ENCODE measurements around the gene MKRN2.

The MKRN2 gene

GRCh38 chr3:12568747-12569146 lies 11.9 kb downstream of the MKRN2 start:
- H3K27me3 ChIP-seq (ENCODE audit: low read depth, low read length) = no peaks in the 10 kb centered on the region

GRCh38 chr3:12569836-12570235 lies 12.9 kb downstream of the MKRN2 start:
- no peak overlapping the region for H2AFZ ChIP-seq (ENCODE audit: low read depth, low read length)
- H3K79me2 ChIP-seq (ENCODE audit: low read length) = peaks cover 39% of the 10 kb centered on the region
- peaks cover 22% of the 10 kb centered on the region for H4K20me1 ChIP-seq (ENCODE audit: insufficient read depth, low read length)
- H3K9me3 ChIP-seq (ENCODE audit: insufficient read depth, low read length) = peaks cover 12% of the 10 kb centered on the region; the same call in 1 of the 2 replicates
- no peak overlapping the region for H3K27ac ChIP-seq (ENCODE audit: low read length)
- H3K27me3 ChIP-seq (ENCODE audit: low read depth, low read length) = no peaks in the 10 kb centered on the region
- H3K4me3 ChIP-seq (ENCODE audit: low read length) = no peak overlapping the region
- 0 out of 2 replicates have a peak, but pooled peaks cover 6% of the 10 kb centered on the region for H3K4me1 ChIP-seq (ENCODE audit: low read length)
- no peak for TF ChIP-seq CTCF (IDR thresholded peaks at IDR 0.05; ENCODE audit: low read depth, low read length)
- H3K36me3 ChIP-seq (replicated peaks; ENCODE audit: low read depth, low read length) = peaks cover 58% of the 10 kb centered on the region
- H3K9ac ChIP-seq (ENCODE audit: low read length) = no peak overlapping the region
- H3K4me2 ChIP-seq (ENCODE audit: low read length) = no peak overlapping the region

More at GRCh38 chr3:12568747-12569146, 11.9 kb downstream of the MKRN2 start:
- TF ChIP-seq EZH2phosphoT487 (IDR thresholded peaks at IDR 0.05; ENCODE audit: low read depth) (no peak), CTCF (IDR thresholded peaks at IDR 0.05; ENCODE audit: low read depth, low read length) (no peak)
- H2AFZ ChIP-seq (ENCODE audit: low read depth, low read length) = no peak overlapping the region
- H3K9me3 ChIP-seq (ENCODE audit: insufficient read depth, low read length) = peaks cover 12% of the 10 kb centered on the region; the same call in 1 of the 2 replicates
- no peak overlapping the region for H3K9ac ChIP-seq (ENCODE audit: low read length)
- H3K4me2 ChIP-seq (ENCODE audit: low read length) = no peak overlapping the region
- 0 out of 2 replicates have a peak, but pooled peaks cover 6% of the 10 kb centered on the region for H3K4me1 ChIP-seq (ENCODE audit: low read length)
- peaks cover 27% of the 10 kb centered on the region for H4K20me1 ChIP-seq (ENCODE audit: insufficient read depth, low read length)
- peaks cover 50% of the 10 kb centered on the region for H3K79me2 ChIP-seq (ENCODE audit: low read length)
- H3K36me3 ChIP-seq (replicated peaks; ENCODE audit: low read depth, low read length) = peaks cover 52% of the 10 kb centered on the region
- no peak overlapping the region for H3K27ac ChIP-seq (ENCODE audit: low read length)
- no peak overlapping the region for H3K4me3 ChIP-seq (ENCODE audit: low read length)

- no peak overlapping the region for H2AFZ ChIP-seq (ENCODE audit: low read depth, low read length)
- H3K4me1 ChIP-seq (ENCODE audit: low read length) = 0 out of 2 replicates have a peak, but pooled peaks cover 6% of the 10 kb centered on the region
- peaks cover 60% of the 10 kb centered on the region for H3K36me3 ChIP-seq (replicated peaks; ENCODE audit: low read depth, low read length)
- H3K27me3 ChIP-seq (ENCODE audit: low read depth, low read length) = no peaks in the 10 kb centered on the region
- H3K4me2 ChIP-seq (ENCODE audit: low read length) = no peak overlapping the region
- H3K9ac ChIP-seq (ENCODE audit: low read length) = no peak overlapping the region
- peaks cover 18% of the 10 kb centered on the region for H3K79me2 ChIP-seq (ENCODE audit: low read length)
- peaks cover 2% of the 10 kb centered on the region; the same call in 1 of the 2 replicates for H3K9me3 ChIP-seq (ENCODE audit: insufficient read depth, low read length)
- no peak overlapping the region for H3K4me3 ChIP-seq (ENCODE audit: low read length)
- TF ChIP-seq CTCF (IDR thresholded peaks at IDR 0.05; ENCODE audit: low read depth, low read length) (no peak), EZH2phosphoT487 (IDR thresholded peaks at IDR 0.05; ENCODE audit: low read depth) (no peak)
- H3K27ac ChIP-seq (ENCODE audit: low read length) = no peak overlapping the region
- H4K20me1 ChIP-seq (ENCODE audit: insufficient read depth, low read length) = peaks cover 12% of the 10 kb centered on the region
These were observed 15.1 kb downstream of the MKRN2 start for GRCh38 chr3:12571986-12572385.

GRCh38 chr3:12574131-12574530 lies 17.2 kb downstream of the MKRN2 start:
- Histone ChIP-seq H3K36me3 (replicated peaks; ENCODE audit: low read depth, low read length) (peaks cover 68% of the 10 kb centered on the region), H3K9me3 (ENCODE audit: insufficient read depth, low read length) (no peaks in the 10 kb centered on the region), H2AFZ (ENCODE audit: low read depth, low read length) (no peak overlapping the region), H3K79me2 (ENCODE audit: low read length) (no peaks in the 10 kb centered on the region), H3K27me3 (ENCODE audit: low read depth, low read length) (no peaks in the 10 kb centered on the region), H4K20me1 (ENCODE audit: insufficient read depth, low read length) (no peaks in the 10 kb centered on the region; the same call in 1 of the 2 replicates), H3K4me3 (ENCODE audit: low read length) (no peak overlapping the region), H3K4me2 (ENCODE audit: low read length) (no peak overlapping the region), H3K4me1 (ENCODE audit: low read length) (no peaks in the 10 kb centered on the region), H3K9ac (ENCODE audit: low read length) (no peak overlapping the region), H3K27ac (ENCODE audit: low read length) (no peak overlapping the region)
- TF ChIP-seq CTCF (IDR thresholded peaks at IDR 0.05; ENCODE audit: low read depth, low read length) (no peak), EZH2phosphoT487 (IDR thresholded peaks at IDR 0.05; ENCODE audit: low read depth) (no peak)

All from OCI-LY3 (cell line).